GM12878 (cell line): ENCODE results near the gene SYTL2.

ENCODE experiments used
- CTCF ChIP-seq, 3 experiments: IDR thresholded peaks in 2 of 3; conservative IDR thresholded peaks in 1 of 3; 2 replicates each; pipeline ENCODE4 v1.5.1; 2011; ENCODE audit warnings: low read depth in 3 of 3, low read length in 3 of 3, mild to moderate bottlenecking in 3 of 3, control low read depth in 2 of 3, moderate library complexity in 2 of 3, inconsistent platforms in 1 of 3, mixed read lengths in 1 of 3; ENCODE audit not compliant: control insufficient read depth in 2 of 3, insufficient read depth in 1 of 3; ENCODE audit errors: extremely low read depth in 1 of 3
- NKRF ChIP-seq: fragments of 450-650 bp; conservative IDR thresholded peaks from 2 replicates; pipeline ENCODE4 v1.6.1; 2017; ENCODE audit warnings: mild to moderate bottlenecking, moderate library complexity
- SIX5 ChIP-seq: IDR thresholded peaks from 2 replicates; pipeline ENCODE4 v1.6.1; 2011; ENCODE audit warnings: mild to moderate bottlenecking, low read depth, low read length, moderate library complexity; ENCODE audit not compliant: severe bottlenecking
- SREBF2 ChIP-seq: IDR thresholded peaks from 2 replicates; pipeline ENCODE4 v1.6.1; 2012; ENCODE audit warnings: mild to moderate bottlenecking, low read length

- TF ChIP-seq SREBF2 = no peak
- no peak for TF ChIP-seq CTCF (IDR thresholded peaks at IDR 0.05 in 2 of 3, conservative IDR thresholded peaks at IDR 0.05 in 1 of 3; ENCODE audit: control insufficient read depth in 2 of 3, extremely low read depth in 1 of 3, insufficient read depth in 1 of 3, low read depth in 3 of 3, low read length in 3 of 3)
- TF ChIP-seq SIX5 = no peak
- TF ChIP-seq NKRF = no peak
Observed at GRCh38 chr11:85835729-85836128, 24.8 kb upstream of the SYTL2 start.
